DMS 273 treated with DMSO at 0.1 percent for 48 hours (cell line): ENCODE results near the gene LRRC34.

Experiments
- DNase-seq: peaks from one replicate; lab custom pipeline; 2025; lab: John Stamatoyannopoulos, UW

LRRC34 gene

GRCh38 chr3:169764882-169765612 lies 47.7 kb downstream of the LRRC34 start, which contains the start of gene TERC:
TSS of gene TERC (minus strand) at chr3:169765060.
- peak; percentile 84 for DNase-seq

GRCh38 chr3:169764312-169764881 lies 48.3 kb downstream of the LRRC34 start:
- peak; percentile 23 for DNase-seq

GRCh38 chr3:169760479-169760878 lies 52.2 kb downstream of the LRRC34 start:
- DNase-seq: no peak

GRCh38 chr3:169759256-169759655 lies 53.4 kb downstream of the LRRC34 start:
- no peak for DNase-seq

GRCh38 chr3:169758359-169758994 lies 54.2 kb downstream of the LRRC34 start:
- DNase-seq: no peak

GRCh38 chr3:169755488-169755887 lies 57.2 kb downstream of the LRRC34 start:
- DNase-seq: no peak

- no peak for DNase-seq
These were observed 58.0 kb downstream of the LRRC34 start for GRCh38 chr3:169754711-169755110.

GRCh38 chr3:169751875-169752274 lies 60.8 kb downstream of the LRRC34 start:
- no peak for DNase-seq

GRCh38 chr3:169750665-169751064 lies 62.0 kb downstream of the LRRC34 start:
- no peak for DNase-seq

- DNase-seq: no peak
These were observed 64.0 kb downstream of the LRRC34 start for GRCh38 chr3:169748670-169749069.

GRCh38 chr3:169746924-169747323 lies 65.8 kb downstream of the LRRC34 start:
- no peak for DNase-seq

GRCh38 chr3:169744366-169745054 lies 68.2 kb downstream of the LRRC34 start:
- peak; percentile 42 for DNase-seq
